K562 (cell line): ENCODE results near the gene ARL4C. TPM values are rescaled to one million over a fixed set of nuclear protein-coding genes. Genes with fewer than 3 reads are reported as not detected.

Experiments
- CBX2 ChIP-seq: fragments of 200-600 bp; sonication (generic); IDR thresholded peaks from one replicate; pipeline ENCODE4 v1.6.1; 2012; ENCODE audit warnings: mild to moderate bottlenecking, low read length, inconsistent platforms; ENCODE audit not compliant: insufficient read depth, poor library complexity, severe bottlenecking
- CTCFL ChIP-seq: IDR thresholded peaks from 2 replicates; pipeline ENCODE4 v1.6.1; 2011; ENCODE audit warnings: borderline replicate concordance, low read depth, mild to moderate bottlenecking, moderate library complexity, low read length; ENCODE audit not compliant: insufficient read depth, poor library complexity, severe bottlenecking
- GABPB1 ChIP-seq: sonication (generic); formaldehyde crosslinking; IDR thresholded peaks from 2 replicates; pipeline ENCODE4 v1.8.0; 2022; ENCODE audit warnings: mild to moderate bottlenecking, missing genetic modification reagents
- HDAC8 ChIP-seq: fragments of 450-650 bp; IDR thresholded peaks from 2 replicates; pipeline ENCODE4 v1.6.1; 2016; ENCODE audit warnings: mild to moderate bottlenecking, missing genetic modification characterization, moderate library complexity, missing compliant biosample characterization
- HEY1 ChIP-seq: fragments of 250-450 bp; sonication (Bioruptor Pico); IDR thresholded peaks from 2 replicates; pipeline ENCODE4 v1.5.0; 2020; ENCODE audit warnings: mild to moderate bottlenecking, moderate library complexity, borderline replicate concordance
- HOXB6 ChIP-seq: fragments of 250-450 bp; sonication (Bioruptor Pico); IDR thresholded peaks from 2 replicates; pipeline ENCODE4 v1.5.1; 2022; ENCODE audit warnings: mild to moderate bottlenecking, borderline replicate concordance
- KDM2B ChIP-seq: fragments of 250-450 bp; sonication (Bioruptor Pico); IDR thresholded peaks from 2 replicates; pipeline ENCODE4 v1.8.0; 2021; ENCODE audit warnings: mild to moderate bottlenecking, moderate library complexity
- KLF13 ChIP-seq: fragments of 450-650 bp; IDR thresholded peaks from 2 replicates; pipeline ENCODE4 v1.6.1; 2016; ENCODE audit warnings: missing genetic modification characterization, low read depth, mild to moderate bottlenecking, missing compliant biosample characterization, moderate library complexity, borderline replicate concordance
- MAZ ChIP-seq, 2 experiments: fragments of 450-650 bp in 1 of 2; sonication (generic) in 1 of 2; formaldehyde crosslinking; IDR thresholded peaks in 1 of 2; conservative IDR thresholded peaks in 1 of 2; 2 replicates each; pipeline versions ENCODE4 v1.4.0 to v1.5.0; 2020; ENCODE audit warnings: mild to moderate bottlenecking in 1 of 2, missing genetic modification reagents in 1 of 2
- NCOR1 ChIP-seq: fragments of 450-650 bp; IDR thresholded peaks from 2 replicates; pipeline ENCODE4 v1.6.1; 2016; ENCODE audit warnings: mild to moderate bottlenecking, moderate library complexity
- RB1 ChIP-seq: fragments of 450-650 bp; IDR thresholded peaks from 2 replicates; pipeline ENCODE4 v1.6.1; 2017; ENCODE audit warnings: low read depth, mild to moderate bottlenecking
- RBFOX2 ChIP-seq: fragments of 200-400 bp; formaldehyde crosslinking; IDR thresholded peaks from 2 replicates; pipeline ENCODE4 v1.6.1; 2017; ENCODE audit warnings: low read depth, mild to moderate bottlenecking, low read length, moderate library complexity
- RBM39 ChIP-seq: fragments of 200-400 bp; formaldehyde crosslinking; optimal IDR thresholded peaks from 2 replicates; pipeline ENCODE3; 2018; ENCODE audit warnings: low read depth, low read length
- SMARCB1 ChIP-seq: IDR thresholded peaks from 2 replicates; pipeline ENCODE4 v1.6.1; 2011; ENCODE audit warnings: improper control_type of control experiment, low read depth; ENCODE audit not compliant: insufficient read length
- SMARCE1 ChIP-seq: fragments of 450-650 bp; IDR thresholded peaks from 2 replicates; pipeline ENCODE4 v1.7.1; 2016; ENCODE audit warnings: mild to moderate bottlenecking
- SRSF7 ChIP-seq: fragments of 200-400 bp; formaldehyde crosslinking; optimal IDR thresholded peaks from 2 replicates; pipeline ENCODE3; 2017; ENCODE audit warnings: mild to moderate bottlenecking, low read depth, low read length
- TCFL5 ChIP-seq: fragments of 250-450 bp; sonication (Bioruptor Pico); conservative IDR thresholded peaks from 2 replicates; pipeline ENCODE4 v1.6.1; 2021; ENCODE audit warnings: mild to moderate bottlenecking, moderate library complexity, matching md5 sums
- TFAM ChIP-seq: fragments of 250-450 bp; sonication (Bioruptor Pico); conservative IDR thresholded peaks from 2 replicates; pipeline ENCODE4 v1.5.0; 2021; ENCODE audit warnings: mild to moderate bottlenecking, moderate library complexity
- USF1 ChIP-seq: sonication (generic); formaldehyde crosslinking; IDR thresholded peaks from 2 replicates; pipeline ENCODE4 v1.9.0; 2022; ENCODE audit warnings: mild to moderate bottlenecking, missing genetic modification reagents
- VEZF1 ChIP-seq: fragments of 200-800 bp; sonication (Bioruptor generic); IDR thresholded peaks from 2 replicates; pipeline ENCODE4 v1.6.1; 2017; ENCODE audit warnings: missing genetic modification characterization, missing compliant biosample characterization
- ZNF449 ChIP-seq: fragments of 250-450 bp; sonication (Bioruptor Pico); IDR thresholded peaks from 2 replicates; pipeline ENCODE4 v1.8.0; 2022; ENCODE audit warnings: moderate library complexity, mild to moderate bottlenecking, inconsistent platforms
- polyA plus RNA-seq, 8 experiments: library from polyadenylated mRNA; depleted of rRNA in 4 of 8; stranded (reverse) in 5 of 8; unstranded in 3 of 8; fragments of >200 nt; fragmentation: Nextera tagmentation in 2 of 8; fragmentation: Illumina TruSeq in 1 of 8; extraction: Ambion mirVana in 2 of 8; extraction: Trizol in 1 of 8; gene quantifications; 2 replicates each; pipeline versions ENCODE4 v1.2.1 to v1.2.3, GENCODE V29; 2011 to 2014; ENCODE audit warnings: inconsistent platforms in 1 of 8, missing spikeins in 1 of 8
- total RNA-seq, 7 experiments: library from RNA; depleted of rRNA in 6 of 7; stranded (reverse); fragments of >200 nt in 6 of 7; fragmentation: Illumina TruSeq in 2 of 7; extraction: Trizol in 2 of 7; gene quantifications; 2 replicates each; pipeline versions ENCODE4 v1.2.1 to v1.2.3, GENCODE V29; 2011 to 2021; ENCODE audit warnings: low replicate concordance in 1 of 7

The ARL4C gene
- total and polyA plus RNA-seq, 9 of the 15 experiments (the other 6 are each of a cell fraction or from before 2014, with no cell fraction given): 0.03 to 0.11 (median 0.04) TPM; not detected in 5

GRCh38 chr2:234496835-234497593 is at the start of gene ARL4C (continued):
- TF ChIP-seq SRSF7 (no peak), VEZF1 (CRISPR knock-in tag) (peak; percentile 33; the same call in 1 of the 2 replicates), TFAM (CRISPR knock-in tag) (no peak), HOXB6 (no peak), HDAC8 (tag) (no peak), HEY1 (CRISPR knock-in tag) (no peak), USF1 (CRISPR knock-in tag) (no peak), NCOR1 (no peak), SMARCB1 (no peak), CBX2 (no peak), CTCFL (peak; percentile 46), TCFL5 (CRISPR knock-in tag) (no peak), RBFOX2 (0 out of 2 replicates have a peak, but pooled peaks have one; percentile 23), ZNF449 (CRISPR knock-in tag) (no peak), MAZ (CRISPR knock-in tag; conservative IDR thresholded peaks at IDR 0.05 in 1 of 2, IDR thresholded peaks at IDR 0.05 in 1 of 2) (no peak), RB1 (peak; percentile 55; the same call in 1 of the 2 replicates), RBM39 (no peak), GABPB1 (no peak), KLF13 (no peak), SMARCE1 (no peak), KDM2B (CRISPR knock-in tag) (0 out of 2 replicates have a peak, but pooled peaks have one; percentile 19)
